Activated naive CD4-positive, alpha-beta T cell treated with anti-CD3 and anti-CD28 coated beads, Interleukin-2, amount 10 ng/mL, durations not matched to agents 7 days and 5 days (primary cell): ENCODE data around the gene GMEB1.
"Not testable (repeated sequence)": the region's sequence is repeated elsewhere in the genome, so short reads cannot be mapped to it uniquely, and the experiment has no call there.

Experiments used
- CTCF ChIA-PET: fragments of 350-600 bp; sonication (Branson Sonifier 250); formaldehyde crosslinking; loops from one replicate; lab custom pipeline; 2021; ENCODE audit warnings: antibody characterized with exemption; lab: Charles Lee
- DNase-seq: peaks from one replicate; pipeline ENCODE4 v3.0.0-alpha.2; 2020
- H3K27ac Mint-ChIP-seq: one replicate; pipeline ENCODE4 v1.8.0; 2021; ENCODE audit warnings: mild to moderate bottlenecking, moderate library complexity, mixed read lengths
- H3K27me3 Mint-ChIP-seq: one replicate; pipeline ENCODE4 v1.8.0; 2021; ENCODE audit warnings: mild to moderate bottlenecking, mixed read lengths
- H3K36me3 Mint-ChIP-seq: one replicate; pipeline ENCODE4 v1.8.0; 2021; ENCODE audit warnings: mixed read lengths
- H3K4me1 Mint-ChIP-seq: one replicate; pipeline ENCODE4 v1.8.0; 2021; ENCODE audit warnings: mixed read lengths
- H3K4me3 Mint-ChIP-seq: one replicate; pipeline ENCODE4 v1.8.0; 2021; ENCODE audit warnings: mild to moderate bottlenecking, moderate library complexity, mixed read lengths
- H3K9me3 Mint-ChIP-seq: one replicate; pipeline ENCODE4 v1.8.0; 2021; ENCODE audit warnings: mixed read lengths

The GMEB1 gene, protein sequence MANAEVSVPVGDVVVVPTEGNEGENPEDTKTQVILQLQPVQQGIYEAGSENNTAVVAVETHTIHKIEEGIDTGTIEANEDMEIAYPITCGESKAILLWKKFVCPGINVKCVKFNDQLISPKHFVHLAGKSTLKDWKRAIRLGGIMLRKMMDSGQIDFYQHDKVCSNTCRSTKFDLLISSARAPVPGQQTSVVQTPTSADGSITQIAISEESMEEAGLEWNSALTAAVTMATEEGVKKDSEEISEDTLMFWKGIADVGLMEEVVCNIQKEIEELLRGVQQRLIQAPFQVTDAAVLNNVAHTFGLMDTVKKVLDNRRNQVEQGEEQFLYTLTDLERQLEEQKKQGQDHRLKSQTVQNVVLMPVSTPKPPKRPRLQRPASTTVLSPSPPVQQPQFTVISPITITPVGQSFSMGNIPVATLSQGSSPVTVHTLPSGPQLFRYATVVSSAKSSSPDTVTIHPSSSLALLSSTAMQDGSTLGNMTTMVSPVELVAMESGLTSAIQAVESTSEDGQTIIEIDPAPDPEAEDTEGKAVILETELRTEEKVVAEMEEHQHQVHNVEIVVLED

DNA sequence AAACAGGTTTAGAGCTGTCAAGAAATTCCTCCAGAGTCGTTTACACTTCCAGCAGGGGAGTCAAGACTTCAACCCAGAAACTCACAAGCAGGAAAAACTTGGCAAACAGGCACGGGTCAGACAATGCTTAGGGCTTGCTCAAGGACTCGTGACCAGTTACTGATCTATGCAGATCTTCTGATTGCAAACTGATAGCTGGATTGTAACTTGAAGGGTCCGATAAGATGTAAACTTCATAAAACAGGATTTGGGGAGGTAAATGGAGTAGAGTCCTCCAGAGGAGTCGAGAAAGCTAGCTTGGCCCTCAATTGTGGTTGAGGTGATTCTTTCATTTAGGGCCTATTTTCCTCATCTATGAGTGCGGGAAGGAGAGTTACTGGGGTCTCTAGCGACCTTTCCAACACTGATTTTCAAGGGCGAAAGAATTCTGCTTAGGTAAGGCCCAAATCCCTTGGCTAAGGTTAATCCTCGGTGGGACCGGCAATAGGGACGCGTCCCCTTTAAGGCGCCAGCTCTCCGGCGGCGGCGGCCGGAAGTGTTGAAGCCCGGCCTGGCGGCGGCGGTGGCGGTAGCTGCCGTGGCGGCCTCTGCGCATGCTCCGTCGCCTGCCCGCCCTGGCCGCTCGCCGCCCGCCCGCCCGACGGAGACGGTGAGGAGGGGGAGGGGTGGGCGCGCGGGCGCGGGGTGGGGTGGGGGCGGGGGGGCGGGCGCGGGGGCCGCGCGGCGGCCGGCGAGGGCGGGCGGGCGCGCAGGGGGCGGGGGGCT, at the start of gene GMEB1:
GMEB1 (plus strand) TSS at position 594 of the 765 bp plus-strand sequence. CDS start 14,829 bp downstream, outside the sequence.
- Mint-ChIP-seq H3K27ac (peak within 1 kb of the TSS; percentile 99), H3K4me3 (peak within 1 kb of the TSS; percentile 96), H3K27me3 (no peaks in the 10 kb centered on the region), H3K4me1 (peaks cover 23% of the 10 kb centered on the region), H3K36me3 (peaks cover 4% of the 10 kb centered on the region), H3K9me3 (no peaks in the 10 kb centered on the region)
- peak; percentile 90 for DNase-seq
- CTCF ChIA-PET, result interaction anchor here (1.1 to 2.6 kb wide), 2 partner anchors 25 to 68 kb away, joined by 4 to 12 read pairs; partner anchors contain the start of genes TAF12 and YTHDF2

DNA sequence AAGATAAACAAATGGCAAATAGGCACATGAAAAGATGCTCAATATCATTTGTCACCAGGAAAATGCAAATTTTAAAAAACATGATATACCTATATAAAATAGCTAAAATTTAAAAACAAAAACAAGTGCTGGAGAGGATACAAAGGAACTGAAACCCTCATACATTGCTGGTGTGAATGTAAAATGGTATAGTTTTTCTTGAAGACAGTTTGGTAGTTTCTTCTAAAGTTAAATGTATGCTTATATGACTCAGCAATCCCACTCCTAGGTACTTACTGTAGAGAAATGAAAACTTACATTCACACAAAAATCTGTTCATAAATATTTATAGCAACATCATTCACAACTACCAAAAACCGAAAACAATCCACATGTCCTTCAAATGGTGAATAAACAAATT, 36.9 kb upstream of the GMEB1 start:
- Mint-ChIP-seq H3K36me3 (peaks cover 2% of the 10 kb centered on the region), H3K27ac (no peak overlapping the region), H3K4me1 (peaks cover 7% of the 10 kb centered on the region), H3K27me3 (no peaks in the 10 kb centered on the region), H3K4me3 (no peak overlapping the region), H3K9me3 (no peaks in the 10 kb centered on the region)
- no peak for DNase-seq
- CTCF ChIA-PET, result interaction anchor here (0.9 kb wide), 1 partner anchor 13 kb away, joined by 3 read pairs; no protein-coding TSS in a partner anchor

DNA sequence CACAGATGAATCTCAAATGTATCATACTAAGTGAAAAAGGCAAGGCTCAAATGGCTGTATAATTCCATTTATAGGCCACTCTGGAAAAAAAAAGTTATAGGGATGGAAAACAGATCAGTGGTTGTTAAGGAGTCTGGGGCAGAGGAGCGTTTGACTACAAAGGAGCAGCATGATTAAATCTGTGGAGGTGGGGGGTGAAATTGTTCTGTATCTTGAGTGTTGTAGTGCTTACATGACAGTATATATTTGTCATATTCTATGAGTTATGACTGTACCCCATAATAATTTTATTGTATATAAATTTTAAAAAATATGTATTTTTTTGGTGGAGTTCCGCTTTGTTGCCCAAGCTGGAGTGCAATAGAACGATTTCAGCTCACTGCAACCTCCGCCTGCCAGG, 36.0 kb upstream of the GMEB1 start:
- H3K27me3 Mint-ChIP-seq, result no peaks in the 10 kb centered on the region
- CTCF ChIA-PET, result no interaction called here
- H3K9me3 Mint-ChIP-seq, result no peaks in the 10 kb centered on the region
- no peak overlapping the region for H3K4me3 Mint-ChIP-seq
- H3K36me3 Mint-ChIP-seq, result peaks cover 2% of the 10 kb centered on the region
- no peak for DNase-seq
- no peak overlapping the region for H3K27ac Mint-ChIP-seq
- peaks cover 7% of the 10 kb centered on the region for H3K4me1 Mint-ChIP-seq

DNA sequence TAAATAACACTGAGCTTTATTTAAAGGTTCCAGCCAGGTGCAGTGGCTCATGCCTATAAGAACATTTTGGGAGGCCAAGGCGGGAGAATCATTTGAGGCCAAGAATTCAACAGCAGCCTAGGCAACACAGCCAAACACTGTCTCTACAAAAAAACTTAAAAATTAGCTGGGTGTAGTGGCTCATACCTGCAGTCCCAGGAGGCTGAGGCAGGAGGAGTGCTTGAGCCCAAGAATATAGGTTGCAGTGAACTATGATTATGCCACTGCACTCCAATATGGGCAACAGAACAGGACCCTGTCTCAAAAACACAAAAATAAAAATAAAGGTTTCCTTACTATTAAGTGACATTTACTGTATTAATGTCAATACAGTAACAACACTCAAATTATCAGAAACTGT, 27.8 kb upstream of the GMEB1 start:
- H3K4me3 Mint-ChIP-seq, result peak overlapping the region; percentile 98
- CTCF ChIA-PET, result interaction anchor here (0.7 to 3.1 kb wide), 12 partner anchors 16 to 236 kb away, joined by 3 to 33 read pairs (median 4); partner anchors contain the start of genes TRNAU1AP and YTHDF2
- peaks cover 2% of the 10 kb centered on the region for H3K36me3 Mint-ChIP-seq
- peaks cover 48% of the 10 kb centered on the region for H3K4me1 Mint-ChIP-seq
- no peaks in the 10 kb centered on the region for H3K9me3 Mint-ChIP-seq
- no peaks in the 10 kb centered on the region for H3K27me3 Mint-ChIP-seq
- no peak overlapping the region for H3K27ac Mint-ChIP-seq
- peak; percentile 67 for DNase-seq

DNA sequence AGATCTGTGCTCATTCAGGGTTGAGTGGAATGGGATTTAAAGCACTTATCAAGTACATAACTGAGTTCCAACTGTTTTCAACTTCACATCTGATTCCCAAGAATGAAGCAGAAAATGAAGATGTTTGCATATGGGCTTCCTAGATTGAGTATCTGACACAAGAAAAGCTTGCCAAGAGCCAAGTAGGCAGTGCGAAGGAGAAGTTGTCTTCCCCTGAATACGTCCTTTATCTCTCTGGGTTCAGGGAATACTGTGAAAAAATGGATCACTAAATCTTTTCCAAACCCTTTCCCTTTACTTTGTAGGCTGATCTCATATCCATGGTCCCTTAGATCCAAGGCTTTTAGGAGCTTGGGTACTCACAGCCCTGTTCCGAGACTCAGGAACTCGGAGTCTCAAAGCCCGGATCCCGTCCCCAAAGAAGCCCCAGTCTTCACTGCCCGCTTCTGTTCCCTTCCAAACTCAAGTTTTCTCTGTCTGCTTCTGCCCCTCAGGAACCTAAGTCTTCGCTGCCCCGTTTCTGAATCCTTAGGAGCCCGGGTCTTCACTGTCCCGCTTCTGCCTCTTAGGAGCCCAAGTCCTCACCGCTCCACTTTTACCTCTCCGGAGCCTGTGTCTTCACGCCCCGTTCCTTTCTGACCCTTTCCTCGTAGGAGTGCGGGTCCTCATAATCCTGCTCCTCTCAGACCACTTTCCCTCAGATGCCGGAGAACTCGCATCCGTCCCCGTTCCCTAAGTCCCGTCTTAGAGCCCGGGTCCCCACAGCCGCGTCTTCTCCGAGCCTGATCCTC, 26.3 kb upstream of the GMEB1 start:
- peak overlapping the region; percentile 99 for H3K27ac Mint-ChIP-seq
- CTCF ChIA-PET, result interaction anchor here (0.9 to 3.1 kb wide), 6 partner anchors 26 to 235 kb away, joined by 3 to 33 read pairs (median 9); partner anchors contain the start of genes GMEB1 and YTHDF2
- H3K4me3 Mint-ChIP-seq, result peak overlapping the region; percentile 98
- H3K36me3 Mint-ChIP-seq, result peaks cover 2% of the 10 kb centered on the region
- H3K27me3 Mint-ChIP-seq, result no peaks in the 10 kb centered on the region
- peaks cover 51% of the 10 kb centered on the region for H3K4me1 Mint-ChIP-seq
- no peak for DNase-seq
- H3K9me3 Mint-ChIP-seq, result no peaks in the 10 kb centered on the region

DNA sequence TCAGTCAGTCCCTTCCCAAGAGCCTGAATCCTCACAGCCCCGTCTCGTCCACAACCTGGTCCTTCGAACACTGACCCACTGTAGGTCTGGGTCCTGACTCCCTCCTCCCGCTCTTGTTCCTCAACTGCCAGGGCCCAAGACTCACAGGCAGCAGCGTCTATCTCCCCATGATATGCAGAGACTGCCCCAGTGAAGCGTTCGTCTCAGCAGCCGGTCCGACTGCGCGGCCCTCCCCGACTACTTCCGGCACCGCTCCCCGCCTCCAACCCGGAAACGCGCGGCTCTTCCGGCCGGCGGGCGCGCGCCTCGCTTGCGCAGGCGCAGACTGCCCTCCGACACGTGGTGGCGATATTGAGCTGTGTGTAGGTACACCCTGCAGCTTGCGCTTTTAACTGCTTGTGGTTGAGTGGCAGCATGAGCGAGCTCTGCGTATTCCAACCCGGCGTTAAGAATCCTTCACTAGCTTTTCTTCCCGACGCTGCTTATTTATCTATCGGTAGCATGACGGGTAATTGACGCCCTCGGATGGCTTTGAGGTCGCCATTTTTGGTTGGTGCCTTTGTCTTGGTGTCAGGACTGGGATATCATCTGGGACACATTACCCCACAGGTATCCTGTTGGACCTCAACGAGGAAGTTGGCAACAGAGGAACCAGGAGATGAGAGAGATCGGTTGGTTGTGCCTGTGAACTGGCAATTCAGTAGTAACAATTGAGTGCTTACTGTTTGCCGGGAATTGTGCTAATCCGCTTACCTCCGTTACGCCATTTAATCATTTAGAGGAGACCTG, 25.5 kb upstream of the GMEB1 start, which contains the start of gene TAF12:
TAF12 (minus strand) TSS at position 221 of the 789 bp plus-strand sequence. CDS start 20,986 bp downstream, outside the sequence.
- H3K27ac Mint-ChIP-seq, result peak within 1 kb of the TSS; percentile 99
- DNase-seq, result peak; percentile 94
- no peaks in the 10 kb centered on the region for H3K27me3 Mint-ChIP-seq
- H3K9me3 Mint-ChIP-seq, result no peaks in the 10 kb centered on the region
- H3K36me3 Mint-ChIP-seq, result peaks cover 2% of the 10 kb centered on the region
- peak within 1 kb of the TSS; percentile 98 for H3K4me3 Mint-ChIP-seq
- peaks cover 59% of the 10 kb centered on the region for H3K4me1 Mint-ChIP-seq
- CTCF ChIA-PET, result interaction anchor here (0.7 to 2.4 kb wide), 9 partner anchors 26 to 312 kb away, joined by 3 to 13 read pairs (median 3); partner anchors contain the start of genes GMEB1 and YTHDF2

DNA sequence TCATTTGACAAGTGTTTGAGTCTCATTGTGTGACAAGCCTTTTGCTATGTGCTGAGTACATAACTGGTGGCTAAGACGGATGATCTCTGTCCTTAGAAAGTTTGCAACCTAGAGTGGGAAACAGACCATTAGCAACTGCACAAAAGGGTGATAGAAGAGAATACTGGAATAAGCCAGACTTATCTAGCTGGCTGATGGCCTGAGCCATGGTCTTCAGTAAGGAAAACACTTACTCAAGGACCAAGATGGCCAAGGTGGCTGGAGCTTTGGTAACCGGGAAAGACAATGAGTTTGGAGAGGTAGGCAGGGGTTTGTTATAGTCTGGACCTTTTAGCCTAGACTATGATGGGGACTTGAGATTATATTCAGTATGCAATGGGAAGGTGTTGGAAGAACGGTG, 24.1 kb upstream of the GMEB1 start:
- no peaks in the 10 kb centered on the region for H3K27me3 Mint-ChIP-seq
- CTCF ChIA-PET, result interaction anchor here (1.8 to 2.4 kb wide), 3 partner anchors 24 to 232 kb away, joined by 3 to 13 read pairs (median 12); partner anchors contain the start of gene GMEB1
- no peaks in the 10 kb centered on the region for H3K9me3 Mint-ChIP-seq
- no peak for DNase-seq
- H3K4me1 Mint-ChIP-seq, result peaks cover 70% of the 10 kb centered on the region
- H3K36me3 Mint-ChIP-seq, result peaks cover 2% of the 10 kb centered on the region
- peak overlapping the region; percentile 98 for H3K4me3 Mint-ChIP-seq
- peak overlapping the region; percentile 99 for H3K27ac Mint-ChIP-seq

DNA sequence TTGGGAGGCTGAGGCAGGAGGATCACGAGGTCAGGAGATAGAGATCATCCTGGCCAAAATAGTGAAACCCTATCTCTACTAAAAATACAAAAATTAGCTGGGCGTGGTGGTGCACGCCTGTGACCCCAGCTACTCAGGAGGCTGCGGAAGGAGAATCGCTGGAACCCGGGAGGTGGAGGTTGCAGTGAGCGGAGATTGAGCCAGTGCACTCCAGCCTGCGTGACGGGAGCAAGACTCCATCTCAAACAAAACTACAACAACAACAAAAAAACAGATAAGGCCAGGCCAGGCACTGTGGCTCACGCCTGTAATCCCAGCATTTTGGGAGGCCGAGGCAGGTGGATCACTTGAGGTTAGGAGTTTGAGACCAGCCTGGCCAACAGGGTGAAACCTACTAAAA, 23.2 kb upstream of the GMEB1 start:
- DNase-seq, H3K36me3 Mint-ChIP-seq, H3K27me3 Mint-ChIP-seq, CTCF ChIA-PET, H3K9me3 Mint-ChIP-seq, H3K27ac Mint-ChIP-seq, H3K4me3 Mint-ChIP-seq: not testable (repeated sequence)
- H3K4me1 Mint-ChIP-seq, result peaks cover 64% of the 10 kb centered on the region

DNA sequence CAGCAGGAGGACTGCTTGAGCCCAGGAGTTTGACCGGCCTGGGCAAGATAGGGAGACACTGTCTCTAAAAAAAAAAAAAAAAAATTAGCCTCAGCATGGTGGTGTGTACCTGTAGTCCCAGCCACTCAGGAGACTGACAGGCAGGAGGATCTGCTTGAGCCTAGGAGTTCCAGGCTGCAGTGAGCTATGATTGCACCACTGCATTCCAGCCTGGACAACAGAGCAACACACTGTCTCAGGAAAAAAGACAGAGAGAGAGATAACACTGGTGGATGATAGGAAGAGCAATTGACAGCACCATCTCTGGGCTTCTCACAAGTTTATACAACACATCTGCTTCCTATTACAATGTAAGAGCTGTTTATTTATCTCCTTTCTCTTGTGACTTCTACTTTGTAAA, 22.5 kb upstream of the GMEB1 start:
- Mint-ChIP-seq H3K27ac (peak overlapping the region; percentile 4), H3K36me3 (peaks cover 2% of the 10 kb centered on the region), H3K27me3 (no peaks in the 10 kb centered on the region), H3K9me3 (no peaks in the 10 kb centered on the region), H3K4me1 (peaks cover 57% of the 10 kb centered on the region), H3K4me3 (no peak overlapping the region)
- CTCF ChIA-PET, result no interaction called here
- DNase-seq, result no peak

DNA sequence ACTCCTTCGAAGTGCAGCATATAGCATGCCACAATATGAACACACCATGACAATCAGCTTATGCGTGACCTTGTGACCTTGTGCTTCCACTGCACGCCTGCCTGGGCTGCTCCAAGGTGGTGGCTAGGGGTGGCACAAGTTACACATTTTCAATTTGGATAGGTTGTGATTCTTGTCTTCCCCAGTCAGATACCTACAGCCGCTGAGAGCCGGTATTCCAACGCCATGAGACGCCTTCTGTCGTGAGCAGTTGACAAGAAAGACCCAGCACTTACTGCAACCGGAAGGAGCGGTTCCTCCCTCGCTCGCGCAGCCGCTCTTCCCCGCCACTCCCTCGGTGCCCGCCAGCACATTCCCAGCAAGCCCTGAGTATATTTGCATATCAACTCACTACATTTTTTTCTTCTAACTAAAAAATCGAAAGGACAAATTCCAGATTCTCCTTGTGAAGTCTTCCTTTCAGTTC, 20.5 kb upstream of the GMEB1 start:
- Mint-ChIP-seq H3K4me1 (peaks cover 39% of the 10 kb centered on the region), H3K27me3 (no peaks in the 10 kb centered on the region), H3K36me3 (no peaks in the 10 kb centered on the region), H3K4me3 (peak overlapping the region; percentile 77), H3K9me3 (no peaks in the 10 kb centered on the region), H3K27ac (peak overlapping the region; percentile 99)
- DNase-seq, result peak; percentile 93
- CTCF ChIA-PET, result interaction anchor here (1.2 kb wide), 1 partner anchor 230 kb away, joined by 3 read pairs; no protein-coding TSS in a partner anchor

DNA sequence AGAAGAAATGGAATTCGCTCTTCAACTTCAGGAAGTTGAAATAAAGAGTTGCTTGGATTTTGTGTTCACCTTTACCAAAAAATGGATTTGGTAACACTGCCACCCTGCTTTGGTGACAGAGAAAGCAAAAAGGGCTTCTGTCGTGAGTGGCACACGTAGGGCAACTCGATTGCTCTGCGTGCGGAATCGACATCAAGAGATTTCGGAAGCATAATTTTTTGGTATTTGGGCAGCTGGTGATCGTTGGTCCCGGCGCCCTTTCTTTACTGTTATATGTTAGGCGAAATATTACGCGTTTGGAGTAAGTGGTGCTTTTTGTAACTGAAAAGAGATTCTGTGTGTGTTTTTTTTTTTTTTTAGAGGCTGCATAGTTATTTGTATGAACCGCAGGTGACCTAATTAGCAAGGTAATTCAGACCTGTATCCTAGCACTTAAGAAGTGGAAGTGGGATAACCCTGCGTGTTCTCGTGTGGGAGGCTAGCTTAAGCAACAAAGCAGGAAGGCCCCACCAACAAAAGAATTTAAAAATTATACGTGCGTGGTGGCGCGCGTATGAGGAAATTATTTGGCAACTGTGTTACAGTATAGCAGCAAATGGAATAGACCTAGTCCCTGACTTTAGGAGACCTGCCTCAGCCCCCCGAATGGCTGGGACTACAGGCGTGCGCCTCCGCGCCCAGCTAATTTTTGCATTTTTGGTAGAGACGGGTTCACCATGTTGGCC, 19.9 kb upstream of the GMEB1 start, which contains the start of gene RNU11:
RNU11 (plus strand) TSS at position 127 of the 725 bp plus-strand sequence.
- DNase-seq, result peak; percentile 90
- H3K27ac Mint-ChIP-seq, result peak within 1 kb of the TSS; percentile 99
- H3K9me3 Mint-ChIP-seq, result no peaks in the 10 kb centered on the region
- H3K4me1 Mint-ChIP-seq, result peaks cover 36% of the 10 kb centered on the region
- no peaks in the 10 kb centered on the region for H3K27me3 Mint-ChIP-seq
- CTCF ChIA-PET, result interaction anchor here (1.2 kb wide), 1 partner anchor 229 kb away, joined by 3 read pairs; no protein-coding TSS in a partner anchor
- no peaks in the 10 kb centered on the region for H3K36me3 Mint-ChIP-seq
- peak within 1 kb of the TSS; percentile 77 for H3K4me3 Mint-ChIP-seq

DNA sequence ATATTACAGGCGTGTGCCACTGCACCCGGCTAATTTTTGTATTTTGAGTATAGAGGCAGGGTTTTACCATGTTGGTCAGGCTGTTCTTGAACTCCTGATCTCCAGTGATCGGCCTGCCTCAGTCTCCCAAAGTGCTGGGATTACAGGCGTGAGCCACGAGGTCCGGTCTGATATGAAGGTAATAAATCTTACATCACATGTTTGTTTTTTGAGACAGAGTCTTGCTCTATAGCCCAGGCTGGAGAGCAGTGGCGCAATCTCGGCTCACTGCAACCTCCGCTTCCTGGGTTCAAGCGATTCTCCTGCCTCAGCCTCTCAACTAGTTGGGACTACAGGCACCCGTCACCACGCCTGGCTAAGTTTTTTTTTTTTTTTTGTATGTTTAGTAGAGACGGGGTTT, 15.5 kb upstream of the GMEB1 start:
- CTCF ChIA-PET, result interaction anchor here (1.0 kb wide), 1 partner anchor 224 kb away, joined by 3 read pairs; no protein-coding TSS in a partner anchor
- H3K4me3 Mint-ChIP-seq, H3K36me3 Mint-ChIP-seq, DNase-seq, H3K27me3 Mint-ChIP-seq, H3K9me3 Mint-ChIP-seq, H3K27ac Mint-ChIP-seq: not testable (repeated sequence)
- peaks cover 12% of the 10 kb centered on the region for H3K4me1 Mint-ChIP-seq
